CD4-positive, alpha-beta memory T cell (primary cell): ENCODE data around the gene CKAP2. TPM values are rescaled to one million over a fixed set of nuclear protein-coding genes. Genes with fewer than 3 reads are reported as not detected.
"Not testable (repeated sequence)": the region's sequence is repeated elsewhere in the genome, so short reads cannot be mapped to it uniquely, and the experiment has no call there.

Source experiments
- CTCF ChIA-PET: fragments of 350-600 bp; sonication (Branson Sonifier 250); formaldehyde crosslinking; loops from one replicate; lab custom pipeline; 2021; ENCODE audit warnings: inconsistent platforms; ENCODE audit not compliant: partially characterized antibody; lab: Charles Lee
- POLR2A ChIA-PET: fragments of 350-600 bp; sonication (Branson Sonifier 250); formaldehyde crosslinking; loops from one replicate; lab custom pipeline; 2021; ENCODE audit not compliant: partially characterized antibody; lab: Charles Lee
- DNase-seq, 5 donors: peaks; one replicate each; pipeline versions ENCODE4 v3.0.0 to v3.0.0-alpha.2; 2020 to 2022; ENCODE audit warnings: mixed read lengths in 1 of 5
- H3K27ac ChIP-seq: one replicate; pipeline ENCODE4 v1.7.0; 2013; ENCODE audit warnings: low read depth, low read length
- H3K27me3 ChIP-seq: 2 replicates; pipeline ENCODE4 v1.7.0; 2013; ENCODE audit warnings: mild to moderate bottlenecking, low read length, moderate library complexity; ENCODE audit not compliant: insufficient read depth
- H3K36me3 ChIP-seq: 2 replicates; pipeline ENCODE4 v1.7.0; 2013; ENCODE audit warnings: mild to moderate bottlenecking, low read length, moderate library complexity; ENCODE audit not compliant: insufficient read depth
- H3K4me1 ChIP-seq: 2 replicates; pipeline ENCODE4 v1.7.0; 2013; ENCODE audit warnings: mild to moderate bottlenecking, low read length, moderate library complexity; ENCODE audit not compliant: insufficient read depth
- H3K4me3 ChIP-seq, 2 donors: one replicate each; pipeline ENCODE4 v1.7.0; 2013; ENCODE audit warnings: low read length in 2 of 2, mild to moderate bottlenecking in 1 of 2
- H3K9me3 ChIP-seq, 2 donors: one replicate each; pipeline ENCODE4 v1.7.0; 2013; ENCODE audit warnings: low read length in 2 of 2, control low read depth in 1 of 2; ENCODE audit not compliant: control insufficient read depth in 1 of 2
- H3K27ac Mint-ChIP-seq, 7 donors: one replicate each; pipeline ENCODE4 v1.8.0; 2020 to 2021; ENCODE audit warnings: mixed read lengths in 7 of 7, mild to moderate bottlenecking in 6 of 7, inconsistent platforms in 3 of 7, moderate library complexity in 3 of 7
- H3K27me3 Mint-ChIP-seq, 2 donors: one replicate each; pipeline ENCODE4 v1.8.0; 2020 to 2021; ENCODE audit warnings: mixed read lengths in 2 of 2
- H3K36me3 Mint-ChIP-seq, 2 donors: one replicate each; pipeline ENCODE4 v1.8.0; 2020 to 2021; ENCODE audit warnings: mixed read lengths in 2 of 2, inconsistent platforms in 1 of 2, mild to moderate bottlenecking in 1 of 2
- H3K4me1 Mint-ChIP-seq, 4 donors: one replicate each; pipeline ENCODE4 v1.8.0; 2020 to 2021; ENCODE audit warnings: mixed read lengths in 4 of 4, mild to moderate bottlenecking in 1 of 4
- H3K4me3 Mint-ChIP-seq, 8 donors: one replicate each; pipeline ENCODE4 v1.8.0; 2020 to 2021; ENCODE audit warnings: mixed read lengths in 8 of 8, mild to moderate bottlenecking in 7 of 8, moderate library complexity in 6 of 8, inconsistent platforms in 3 of 8
- H3K9me3 Mint-ChIP-seq, 8 donors: one replicate each; pipeline ENCODE4 v1.8.0; 2020 to 2021; ENCODE audit warnings: mixed read lengths in 8 of 8, mild to moderate bottlenecking in 5 of 8, inconsistent platforms in 3 of 8, moderate library complexity in 1 of 8
- intact Hi-C: fragments of 100-400 bp; cut with micrococcal nuclease; formaldehyde crosslinking; loops from one replicate; pipeline ENCODE4 v1.15.1; 2023
- polyA plus RNA-seq, 2 donors: library from polyadenylated mRNA; unstranded; fragments of 300-500 nt; fragmentation: Illumina TruSeq; gene quantifications; one replicate each; pipeline ENCODE4 v1.2.3, GENCODE V29; 2021
- total RNA-seq, 2 experiments: library from RNA; stranded (reverse); gene quantifications; one replicate each; pipeline ENCODE4 v1.2.3, GENCODE V29; 2021

Gene CKAP2
- total and polyA plus RNA-seq, 4 experiments from 2014 or later, result 13.1 to 18.2 (median 16.9) TPM

DNA sequence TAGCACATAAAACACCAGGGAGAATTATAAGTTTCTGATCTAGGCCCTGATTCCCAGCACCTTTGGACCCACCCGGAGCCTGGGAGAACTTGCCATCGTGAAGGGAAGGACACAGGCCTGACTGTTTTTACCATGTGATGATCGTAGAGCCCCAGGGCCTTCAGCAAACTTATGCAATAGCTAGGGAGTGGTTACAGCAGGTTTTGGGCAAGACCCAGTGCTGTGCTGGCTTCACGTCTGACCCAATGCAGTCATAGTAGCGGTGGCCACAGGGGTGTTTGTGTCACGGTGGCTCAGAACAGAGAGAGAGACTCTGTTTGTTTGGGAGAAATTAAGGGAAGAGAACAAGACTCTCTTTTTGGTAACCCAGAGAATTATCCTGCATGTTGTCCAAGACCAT lies 68.0 kb downstream of the CKAP2 start:
- H3K9me3 Mint-ChIP-seq, result peaks cover 0 to 11% (median 3%) of the 10 kb centered on the region in 8 donors
- CTCF ChIA-PET, result not testable (repeated sequence)

More for the DNA sequence above, 68.0 kb downstream of the CKAP2 start:
- H3K27ac Mint-ChIP-seq, H3K4me1 Mint-ChIP-seq, H3K27ac ChIP-seq, H3K27me3 ChIP-seq, H3K4me1 ChIP-seq, H3K4me3 ChIP-seq, H3K36me3 ChIP-seq, intact Hi-C loops, H3K4me3 Mint-ChIP-seq, POLR2A ChIA-PET, DNase-seq, H3K36me3 Mint-ChIP-seq, H3K9me3 ChIP-seq: not testable (repeated sequence)
- peaks cover 1 to 12% of the 10 kb centered on the region in 2 donors for H3K27me3 Mint-ChIP-seq

Other genes starting within 250 kb of the CKAP2 start
- under 1 TPM; 0.50 to 0.87 TPM for gene THSD1, start 49.3 kb upstream of the CKAP2 start, total RNA-seq
- gene THSD1, start 49.3 kb upstream of the CKAP2 start, polyA plus RNA-seq, result not detected
- 10 to 100 TPM; 59.9 to 64.5 TPM for gene VPS36, start 4.8 kb upstream of the CKAP2 start, total RNA-seq
- gene VPS36, start 4.8 kb upstream of the CKAP2 start, polyA plus RNA-seq, result 10 to 100 TPM; 44.1 to 45.8 TPM
- gene HNRNPA1L2, start 187.0 kb downstream of the CKAP2 start, total RNA-seq, result 10 to 100 TPM; 19.5 to 19.8 TPM
- gene HNRNPA1L2, start 187.0 kb downstream of the CKAP2 start, polyA plus RNA-seq, result 10 to 100 TPM in 1 of 2 donors, 1 to 10 TPM in 1; 3.8 to 10.0 TPM
- 10 to 100 TPM; 40.4 to 42.5 TPM for gene SUGT1, start 197.4 kb downstream of the CKAP2 start, total RNA-seq
- gene SUGT1, start 197.4 kb downstream of the CKAP2 start, polyA plus RNA-seq, result 10 to 100 TPM; 47.6 to 51.0 TPM